ENCODE data around the gene GRIN2A.

The GRIN2A gene

GRCh38 chr16:9965079-9965478 lies 217.1 kb downstream of the GRIN2A start:
- DNase-seq (ENCODE audit: low spot score), result no peak

- DNase-seq (ENCODE audit: low spot score), result no peak
Observed at GRCh38 chr16:9964426-9964825, 217.8 kb downstream of the GRIN2A start.

- no peak for DNase-seq (ENCODE audit: low spot score)
Observed at GRCh38 chr16:9957433-9957832, 224.8 kb downstream of the GRIN2A start.

- DNase-seq (ENCODE audit: low spot score), result no peak
Observed at GRCh38 chr16:9957002-9957401, 225.2 kb downstream of the GRIN2A start.

GRCh38 chr16:9955677-9956076 lies 226.6 kb downstream of the GRIN2A start:
- no peak for DNase-seq (ENCODE audit: low spot score)

GRCh38 chr16:9953908-9954570 lies 228.2 kb downstream of the GRIN2A start:
- DNase-seq (ENCODE audit: low spot score), result no peak

GRCh38 chr16:9950658-9951057 lies 231.6 kb downstream of the GRIN2A start:
- DNase-seq (ENCODE audit: low spot score), result no peak

GRCh38 chr16:9949396-9949795 lies 232.8 kb downstream of the GRIN2A start:
- no peak for DNase-seq (ENCODE audit: low spot score)

- no peak for DNase-seq (ENCODE audit: low spot score)
Observed at GRCh38 chr16:9948933-9949332, 233.3 kb downstream of the GRIN2A start.

- DNase-seq (ENCODE audit: low spot score), result no peak
Observed at GRCh38 chr16:9946022-9946720, 236.1 kb downstream of the GRIN2A start.

- no peak for DNase-seq (ENCODE audit: low spot score)
Observed at GRCh38 chr16:9943121-9943520, 239.1 kb downstream of the GRIN2A start.

GRCh38 chr16:9941245-9941644 lies 241.0 kb downstream of the GRIN2A start:
- no peak for DNase-seq (ENCODE audit: low spot score)

GRCh38 chr16:9934723-9935508 lies 247.3 kb downstream of the GRIN2A start:
- DNase-seq (ENCODE audit: low spot score), result no peak

- no peak for DNase-seq (ENCODE audit: low spot score)
Observed at GRCh38 chr16:9932919-9933653, 249.1 kb downstream of the GRIN2A start.

GRCh38 chr16:9932000-9932399 lies 250.2 kb downstream of the GRIN2A start:
- no peak for DNase-seq (ENCODE audit: low spot score)

GRCh38 chr16:9929836-9930235 lies 252.4 kb downstream of the GRIN2A start:
- no peak for DNase-seq (ENCODE audit: low spot score)

GRCh38 chr16:9929313-9929712 lies 252.9 kb downstream of the GRIN2A start:
- DNase-seq (ENCODE audit: low spot score), result no peak

GRCh38 chr16:9922441-9922840 lies 259.8 kb downstream of the GRIN2A start:
- DNase-seq (ENCODE audit: low spot score), result no peak

- no peak for DNase-seq (ENCODE audit: low spot score)
Observed at GRCh38 chr16:9921997-9922396, 260.2 kb downstream of the GRIN2A start.

- DNase-seq (ENCODE audit: low spot score), result no peak
Observed at GRCh38 chr16:9919460-9919859, 262.8 kb downstream of the GRIN2A start.

GRCh38 chr16:9917691-9918090 lies 264.5 kb downstream of the GRIN2A start:
- DNase-seq (ENCODE audit: low spot score), result no peak

GRCh38 chr16:9913604-9914326 lies 268.5 kb downstream of the GRIN2A start:
- no peak for DNase-seq (ENCODE audit: low spot score)
